ENCODE measurements around the gene LYZL2. TPM values are rescaled to one million over a fixed set of nuclear protein-coding genes. Genes with fewer than 3 reads are reported as not detected.

The LYZL2 gene
- total RNA-seq, 1 donor from 2014 or later, result not detected

DNA sequence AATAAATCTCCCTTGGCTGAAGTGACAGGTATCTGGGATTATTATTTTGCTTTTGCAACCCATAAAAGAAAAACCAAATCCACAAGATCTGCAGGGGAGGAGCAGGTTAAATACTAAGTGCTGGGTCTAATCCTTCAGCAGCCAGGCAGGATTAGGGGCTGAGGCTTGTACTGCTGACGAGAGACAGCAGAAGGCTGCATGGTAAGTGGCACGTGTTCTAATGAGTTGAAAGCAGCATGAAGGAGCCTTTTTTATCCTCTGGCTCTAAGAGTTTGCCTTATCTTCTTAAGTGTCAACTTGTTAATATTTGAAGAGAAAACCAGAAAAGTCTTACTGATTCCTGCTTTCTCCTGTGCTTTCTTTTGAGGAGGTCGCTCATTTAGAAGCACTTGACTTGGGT is 50.0 kb downstream of the LYZL2 start:
- H3K4me3 Mint-ChIP-seq, result no peak overlapping the region

DNA sequence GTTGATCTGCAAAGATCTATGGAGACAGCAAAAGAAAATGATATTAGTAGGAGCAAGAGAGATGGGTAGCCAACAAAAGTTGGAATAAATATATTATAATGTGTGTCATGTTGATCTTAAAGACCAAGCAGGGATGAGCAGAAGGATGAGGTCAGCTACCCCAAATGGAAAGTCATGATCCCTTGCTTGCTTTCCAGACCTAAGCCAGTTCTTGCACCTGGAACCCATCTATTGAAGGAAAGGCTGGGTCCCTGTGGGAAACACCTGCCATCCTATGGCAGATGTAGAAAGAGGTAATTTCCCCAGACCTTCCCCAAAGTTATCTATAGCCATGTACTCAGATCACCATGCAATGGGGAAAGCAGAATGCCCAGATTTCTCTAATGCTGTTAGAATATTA is 52.5 kb downstream of the LYZL2 start:
- DNase-seq (ENCODE audit: low read depth, low spot score), result no peak
- peaks cover 3% of the 10 kb centered on the region for H3K9me3 Mint-ChIP-seq
- TF ChIP-seq, protein P1, sequence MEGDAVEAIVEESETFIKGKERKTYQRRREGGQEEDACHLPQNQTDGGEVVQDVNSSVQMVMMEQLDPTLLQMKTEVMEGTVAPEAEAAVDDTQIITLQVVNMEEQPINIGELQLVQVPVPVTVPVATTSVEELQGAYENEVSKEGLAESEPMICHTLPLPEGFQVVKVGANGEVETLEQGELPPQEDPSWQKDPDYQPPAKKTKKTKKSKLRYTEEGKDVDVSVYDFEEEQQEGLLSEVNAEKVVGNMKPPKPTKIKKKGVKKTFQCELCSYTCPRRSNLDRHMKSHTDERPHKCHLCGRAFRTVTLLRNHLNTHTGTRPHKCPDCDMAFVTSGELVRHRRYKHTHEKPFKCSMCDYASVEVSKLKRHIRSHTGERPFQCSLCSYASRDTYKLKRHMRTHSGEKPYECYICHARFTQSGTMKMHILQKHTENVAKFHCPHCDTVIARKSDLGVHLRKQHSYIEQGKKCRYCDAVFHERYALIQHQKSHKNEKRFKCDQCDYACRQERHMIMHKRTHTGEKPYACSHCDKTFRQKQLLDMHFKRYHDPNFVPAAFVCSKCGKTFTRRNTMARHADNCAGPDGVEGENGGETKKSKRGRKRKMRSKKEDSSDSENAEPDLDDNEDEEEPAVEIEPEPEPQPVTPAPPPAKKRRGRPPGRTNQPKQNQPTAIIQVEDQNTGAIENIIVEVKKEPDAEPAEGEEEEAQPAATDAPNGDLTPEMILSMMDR (conservative IDR thresholded peaks at IDR 0.05), result no peak
- H3K4me1 Mint-ChIP-seq, result peaks cover 19% of the 10 kb centered on the region
- H3K4me3 Mint-ChIP-seq, result no peak overlapping the region
- H3K27me3 Mint-ChIP-seq (ENCODE audit: low read depth), result no peaks in the 10 kb centered on the region
- no peak overlapping the region for H3K27ac Mint-ChIP-seq (ENCODE audit: unreplicated experiment)
- no peaks in the 10 kb centered on the region for H3K36me3 Mint-ChIP-seq (ENCODE audit: low read depth)

More for the DNA sequence above, 50.0 kb downstream of the LYZL2 start:
- H3K4me1 Mint-ChIP-seq, result peaks cover 25% of the 10 kb centered on the region
- H3K9me3 Mint-ChIP-seq, result no peaks in the 10 kb centered on the region
- H3K27ac Mint-ChIP-seq (ENCODE audit: unreplicated experiment), result no peak overlapping the region
- TF ChIP-seq, protein P1 (conservative IDR thresholded peaks at IDR 0.05), result no peak
- no peaks in the 10 kb centered on the region for H3K36me3 Mint-ChIP-seq (ENCODE audit: low read depth)
- H3K27me3 Mint-ChIP-seq (ENCODE audit: low read depth), result no peaks in the 10 kb centered on the region
- DNase-seq (ENCODE audit: low read depth, low spot score), result no peak

DNA sequence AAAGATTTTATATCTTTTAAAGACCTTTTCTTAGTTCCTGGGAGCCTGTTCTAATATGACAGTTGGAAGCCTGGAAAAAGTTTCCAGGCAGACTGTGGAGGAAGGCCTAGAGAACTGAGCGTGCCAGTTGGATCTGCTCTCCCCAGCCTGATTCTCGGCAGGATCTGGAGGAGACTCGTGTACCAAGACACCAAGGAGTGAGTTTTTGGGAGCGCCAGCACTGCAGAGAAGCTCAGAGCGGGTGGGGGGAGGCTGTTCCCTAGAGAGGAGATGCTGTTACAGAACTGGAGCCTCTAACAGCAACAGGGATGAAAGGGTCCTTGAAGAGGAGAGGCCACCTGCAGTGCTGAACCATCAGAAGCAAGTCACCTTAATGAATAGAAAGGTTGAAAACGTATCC is 52.9 kb downstream of the LYZL2 start:
- H3K4me1 Mint-ChIP-seq, result peaks cover 15% of the 10 kb centered on the region
- peaks cover 3% of the 10 kb centered on the region for H3K9me3 Mint-ChIP-seq

DNA sequence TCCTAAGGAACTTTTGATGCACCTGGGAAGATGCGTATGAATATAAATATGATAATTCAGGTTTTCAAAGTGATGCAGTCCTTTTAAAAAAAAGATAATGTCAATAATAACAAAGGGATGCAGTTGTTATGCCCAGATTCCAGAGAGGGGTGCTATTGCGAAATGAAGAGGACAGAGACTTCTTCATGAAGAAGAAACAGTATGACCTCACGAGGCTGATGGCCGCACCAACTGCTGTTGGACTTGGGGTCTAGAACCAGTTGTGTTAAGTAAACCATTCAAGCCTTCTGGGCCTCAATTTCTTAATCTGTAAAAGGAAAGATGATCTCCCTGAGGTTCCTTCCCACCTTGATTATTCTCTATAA is 55.1 kb downstream of the LYZL2 start:
- no peaks in the 10 kb centered on the region for H3K36me3 Mint-ChIP-seq (ENCODE audit: low read depth)
- H3K4me1 Mint-ChIP-seq, result peaks cover 8% of the 10 kb centered on the region
- no peak for DNase-seq (ENCODE audit: low read depth, low spot score)
- TF ChIP-seq, protein P1 (conservative IDR thresholded peaks at IDR 0.05), result no peak
- H3K27me3 Mint-ChIP-seq (ENCODE audit: low read depth), result no peaks in the 10 kb centered on the region
- no peak overlapping the region for H3K4me3 Mint-ChIP-seq
- no peak overlapping the region for H3K27ac Mint-ChIP-seq (ENCODE audit: unreplicated experiment)
- peaks cover 14% of the 10 kb centered on the region for H3K9me3 Mint-ChIP-seq

More for the DNA sequence above, 52.9 kb downstream of the LYZL2 start:
- Mint-ChIP-seq H3K4me3 (no peak overlapping the region), H3K27me3 (ENCODE audit: low read depth) (no peaks in the 10 kb centered on the region), H3K36me3 (ENCODE audit: low read depth) (no peaks in the 10 kb centered on the region), H3K27ac (ENCODE audit: unreplicated experiment) (no peak overlapping the region)
- TF ChIP-seq, protein P1 (conservative IDR thresholded peaks at IDR 0.05), result no peak
- no peak for DNase-seq (ENCODE audit: low read depth, low spot score)

DNA sequence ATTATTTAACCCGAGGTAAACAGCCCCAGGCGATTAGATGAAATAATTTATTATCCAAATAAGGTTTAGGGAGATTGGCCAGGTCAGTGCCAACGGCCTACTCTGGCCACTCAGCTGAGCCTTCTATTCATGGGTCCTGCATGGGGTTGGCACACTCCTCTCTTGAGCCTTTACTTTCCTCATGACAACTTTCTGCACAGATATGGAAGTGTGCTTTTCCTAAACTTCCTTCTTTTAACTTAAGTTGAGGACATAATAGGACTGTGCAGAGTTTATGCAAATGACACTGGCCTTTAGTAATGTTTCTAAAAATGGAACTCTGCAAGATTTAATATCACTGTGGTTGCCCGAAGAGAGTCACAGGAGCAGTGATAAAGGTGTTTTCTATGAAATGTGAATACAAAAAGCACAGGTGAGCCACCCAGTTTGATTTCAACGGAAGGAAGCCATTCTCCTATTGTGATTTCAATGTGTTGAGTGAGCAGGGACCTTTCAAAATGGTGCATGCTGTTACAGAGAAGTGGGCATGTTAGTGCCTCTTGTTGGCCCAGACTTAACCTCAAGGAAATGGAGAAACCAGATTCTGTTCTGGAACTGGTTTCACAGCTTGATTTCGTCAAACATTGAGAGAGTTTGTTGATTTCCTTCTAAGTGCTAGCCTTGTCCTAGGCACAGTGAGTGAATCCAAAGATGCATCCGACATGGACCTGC is 55.7 kb downstream of the LYZL2 start:
- H3K4me1 Mint-ChIP-seq, result peaks cover 2% of the 10 kb centered on the region

More for the DNA sequence above, 55.7 kb downstream of the LYZL2 start:
- Mint-ChIP-seq H3K27me3 (ENCODE audit: low read depth) (no peaks in the 10 kb centered on the region), H3K4me3 (no peak overlapping the region), H3K36me3 (ENCODE audit: low read depth) (no peaks in the 10 kb centered on the region), H3K27ac (ENCODE audit: unreplicated experiment) (no peak overlapping the region), H3K9me3 (peaks cover 14% of the 10 kb centered on the region)
- TF ChIP-seq, protein P1 (conservative IDR thresholded peaks at IDR 0.05), result no peak
- DNase-seq (ENCODE audit: low read depth, low spot score), result no peak

All from neural crest cell (in vitro differentiated cells).